VCaP (cell line): ENCODE results near the gene CCDC192.

ENCODE experiments used
- H3K27ac ChIP-seq: fragments of 450-650 bp; 2 replicates; pipeline ENCODE4 v1.5.1; 2017
- TF ChIP-seq, protein P1 (sequence below): fragments of 450-650 bp; conservative IDR thresholded peaks from 2 replicates; pipeline ENCODE4 v1.5.1; 2017; ENCODE audit warnings: mild to moderate bottlenecking, moderate library complexity

CCDC192 gene

DNA sequence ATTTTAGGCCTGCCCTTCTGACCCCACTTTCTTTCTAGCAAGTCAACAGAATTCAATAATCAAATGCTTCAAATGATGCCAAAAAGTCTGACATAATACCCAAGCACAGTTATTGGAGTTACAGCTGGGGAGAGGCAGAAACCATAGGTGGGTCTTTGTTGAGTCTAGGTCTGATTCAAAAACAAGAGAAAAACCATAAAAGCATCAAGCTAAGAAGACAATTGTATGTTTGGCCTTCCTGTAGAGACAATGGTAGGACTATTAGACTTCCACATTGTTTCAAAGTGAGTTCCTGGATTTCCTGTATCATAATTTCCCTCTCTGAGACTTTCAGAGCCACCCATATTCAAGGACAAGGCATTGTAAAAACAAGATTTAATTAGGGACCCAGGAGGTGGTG is 16.8 kb upstream of the CCDC192 start:
- TF ChIP-seq, protein P1, sequence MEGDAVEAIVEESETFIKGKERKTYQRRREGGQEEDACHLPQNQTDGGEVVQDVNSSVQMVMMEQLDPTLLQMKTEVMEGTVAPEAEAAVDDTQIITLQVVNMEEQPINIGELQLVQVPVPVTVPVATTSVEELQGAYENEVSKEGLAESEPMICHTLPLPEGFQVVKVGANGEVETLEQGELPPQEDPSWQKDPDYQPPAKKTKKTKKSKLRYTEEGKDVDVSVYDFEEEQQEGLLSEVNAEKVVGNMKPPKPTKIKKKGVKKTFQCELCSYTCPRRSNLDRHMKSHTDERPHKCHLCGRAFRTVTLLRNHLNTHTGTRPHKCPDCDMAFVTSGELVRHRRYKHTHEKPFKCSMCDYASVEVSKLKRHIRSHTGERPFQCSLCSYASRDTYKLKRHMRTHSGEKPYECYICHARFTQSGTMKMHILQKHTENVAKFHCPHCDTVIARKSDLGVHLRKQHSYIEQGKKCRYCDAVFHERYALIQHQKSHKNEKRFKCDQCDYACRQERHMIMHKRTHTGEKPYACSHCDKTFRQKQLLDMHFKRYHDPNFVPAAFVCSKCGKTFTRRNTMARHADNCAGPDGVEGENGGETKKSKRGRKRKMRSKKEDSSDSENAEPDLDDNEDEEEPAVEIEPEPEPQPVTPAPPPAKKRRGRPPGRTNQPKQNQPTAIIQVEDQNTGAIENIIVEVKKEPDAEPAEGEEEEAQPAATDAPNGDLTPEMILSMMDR = no peak
- no peak overlapping the region for H3K27ac ChIP-seq

DNA sequence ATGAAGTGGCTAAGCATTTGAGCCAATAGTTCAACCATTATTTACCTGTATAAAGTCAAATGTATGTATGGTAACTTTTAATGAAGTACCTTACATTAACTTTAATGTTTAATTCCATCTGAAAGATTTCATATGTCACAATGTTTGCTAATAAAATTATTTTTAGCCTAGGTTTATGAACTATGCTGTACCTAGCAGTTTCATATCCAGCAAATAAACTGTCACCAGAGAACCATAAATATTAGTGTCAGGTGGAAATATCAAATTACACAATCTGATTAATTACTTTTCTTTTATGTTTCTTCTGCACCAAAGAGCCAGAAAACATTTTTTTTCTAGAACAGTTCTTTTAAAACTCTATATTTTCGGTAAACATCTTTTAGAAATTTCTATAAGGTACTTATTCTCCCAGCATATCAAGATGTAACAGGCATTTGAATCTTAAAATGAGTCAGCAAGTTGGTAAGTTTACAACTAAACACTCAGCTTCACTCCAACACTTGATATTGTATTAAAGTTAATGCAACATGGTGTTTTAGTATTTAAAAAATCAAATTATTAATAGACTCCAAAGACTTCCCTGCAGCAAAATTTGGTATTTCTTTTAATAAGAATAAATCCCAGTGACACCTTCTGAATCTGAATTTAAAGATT is 8.5 kb upstream of the CCDC192 start:
- TF ChIP-seq, protein P1 = no peak
- H3K27ac ChIP-seq = peak overlapping the region; percentile 4; the same call in 1 of the 2 replicates

DNA sequence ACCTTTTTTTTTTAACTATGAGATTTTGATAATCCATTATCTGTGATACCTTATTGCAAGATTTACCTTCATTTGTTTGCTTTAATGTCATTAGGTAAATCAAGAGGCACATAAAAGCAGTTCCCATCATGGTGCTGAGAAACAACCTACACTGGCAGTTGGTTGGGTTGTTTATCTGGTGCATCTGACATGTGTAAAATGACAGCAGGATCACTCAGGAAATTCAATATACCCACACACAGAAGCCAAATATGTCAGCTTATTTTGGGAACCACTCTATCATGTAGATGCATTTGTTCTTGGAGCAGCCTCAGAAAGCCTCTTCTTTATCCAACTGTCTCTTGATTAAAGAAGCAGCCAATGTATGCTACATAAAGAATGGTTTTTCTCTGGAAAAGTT is 7.8 kb upstream of the CCDC192 start:
- TF ChIP-seq, protein P1 = no peak
- peak overlapping the region; percentile 4; the same call in 1 of the 2 replicates for H3K27ac ChIP-seq

DNA sequence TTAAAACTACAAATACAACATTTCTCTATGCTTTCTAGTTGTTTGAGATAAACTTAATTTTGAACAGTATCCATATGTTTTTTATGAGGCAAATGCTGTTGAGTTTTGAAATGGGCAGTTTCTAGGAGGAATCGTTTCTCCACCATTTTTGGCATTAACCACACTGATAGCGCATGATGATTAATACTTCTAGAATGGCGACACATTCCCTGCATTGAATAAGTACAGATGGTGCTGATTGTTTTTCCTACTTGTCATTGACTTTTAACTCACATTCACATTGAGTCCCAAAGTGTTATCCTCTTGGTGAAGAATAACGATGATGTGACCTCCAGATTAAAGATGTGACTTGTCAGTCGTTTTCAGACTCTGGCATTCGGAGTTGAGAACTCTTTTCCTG is 6.5 kb upstream of the CCDC192 start:
- TF ChIP-seq, protein P1 = no peak
- H3K27ac ChIP-seq = peak overlapping the region; percentile 80; the same call in 1 of the 2 replicates

DNA sequence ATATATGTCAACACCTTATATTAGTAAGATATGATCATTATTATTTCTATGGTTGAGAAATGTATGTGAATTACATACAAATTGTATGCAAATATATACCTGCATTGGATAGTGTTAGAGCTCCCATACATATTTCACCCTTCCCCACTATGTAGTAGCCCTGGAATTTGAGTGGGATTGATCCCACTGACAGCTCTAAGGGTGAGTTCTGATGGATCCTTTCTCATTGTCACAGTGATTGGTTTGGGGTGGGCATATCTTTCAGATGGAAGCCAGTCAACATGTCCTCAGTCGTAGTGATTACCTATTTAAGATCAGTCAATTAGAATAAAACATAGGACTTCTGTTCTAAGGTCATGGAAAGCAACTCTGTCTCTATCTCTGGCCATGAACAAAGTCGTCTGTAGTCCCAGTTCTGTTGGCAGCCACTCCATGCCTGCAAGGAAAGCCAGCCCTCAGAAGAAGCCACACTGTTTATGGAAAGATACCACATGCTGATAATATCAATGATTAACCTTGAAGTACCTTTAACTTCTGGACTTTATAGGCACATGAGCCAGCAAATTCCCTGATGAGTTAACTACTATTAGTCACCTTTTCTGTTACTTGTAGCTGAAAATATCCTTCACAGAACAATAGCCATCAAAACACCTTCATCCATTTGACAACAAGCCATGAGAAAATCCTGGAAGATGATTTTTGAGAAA is 5.1 kb upstream of the CCDC192 start:
- H3K27ac ChIP-seq = peak overlapping the region; percentile 80
- TF ChIP-seq, protein P1 = no peak

DNA sequence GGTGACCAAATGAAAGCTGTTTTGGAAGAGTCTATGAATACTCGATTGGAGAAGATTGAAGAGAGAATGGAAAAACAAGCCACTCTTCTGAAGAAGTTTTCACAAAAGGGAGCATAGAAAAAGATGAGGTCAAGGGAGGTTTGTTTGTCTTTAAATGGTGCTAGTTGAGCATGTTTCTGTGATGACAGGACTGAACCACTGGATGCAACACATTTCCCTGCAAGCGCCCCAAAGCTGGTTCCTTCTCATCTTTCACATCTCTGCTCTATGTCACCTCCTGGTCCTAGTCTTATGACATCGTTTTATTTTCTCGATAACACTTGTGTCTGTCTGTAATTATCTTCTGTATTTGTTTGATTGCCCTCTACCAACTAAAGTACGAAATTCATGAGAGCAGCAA is 3.8 kb upstream of the CCDC192 start:
- TF ChIP-seq, protein P1 = no peak

DNA sequence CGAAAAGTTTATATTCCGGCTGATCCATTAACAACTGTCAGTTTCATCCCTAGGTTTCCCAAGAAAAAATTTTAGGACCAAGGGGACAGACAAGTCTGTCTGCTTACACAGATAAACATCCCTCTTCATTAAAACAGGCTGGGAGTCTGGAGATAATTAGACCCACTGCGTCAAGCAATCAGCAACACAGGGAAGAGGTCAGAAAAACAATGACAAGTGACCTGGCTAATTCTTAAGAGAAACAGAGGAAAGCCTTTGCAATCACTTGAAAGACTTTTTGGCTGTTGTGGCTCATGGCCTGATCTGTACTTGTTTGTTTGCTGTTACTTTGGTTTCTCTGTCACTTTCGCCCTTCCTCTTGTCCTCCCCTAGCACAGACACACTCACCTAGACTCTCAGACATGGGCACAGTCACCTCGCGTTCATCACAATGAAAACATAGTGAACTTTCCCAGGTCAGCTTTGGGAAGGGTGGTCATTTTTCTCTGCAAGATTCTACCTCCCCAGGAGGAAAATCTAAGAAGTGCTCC is 2.9 kb upstream of the CCDC192 start:
- H3K27ac ChIP-seq = peak overlapping the region; percentile 80; the same call in 1 of the 2 replicates
- TF ChIP-seq, protein P1 = no peak

More for the DNA sequence above, 3.8 kb upstream of the CCDC192 start:
- H3K27ac ChIP-seq = peak overlapping the region; percentile 80
